GM18507 (cell line): ENCODE measurements around the gene SC5D.

ENCODE experiments used
- DNase-seq: peaks from one replicate; pipeline ENCODE4 v3.0.0; 2011; ENCODE audit warnings: low read depth; ENCODE audit not compliant: insufficient read length; ENCODE audit errors: extremely low spot score
- FAIRE-seq: peaks from 2 replicates; lab custom pipeline; 2011; peaks lifted over from hg19 to GRCh38; lab: Jason Lieb, UNC

Gene SC5D

DNA sequence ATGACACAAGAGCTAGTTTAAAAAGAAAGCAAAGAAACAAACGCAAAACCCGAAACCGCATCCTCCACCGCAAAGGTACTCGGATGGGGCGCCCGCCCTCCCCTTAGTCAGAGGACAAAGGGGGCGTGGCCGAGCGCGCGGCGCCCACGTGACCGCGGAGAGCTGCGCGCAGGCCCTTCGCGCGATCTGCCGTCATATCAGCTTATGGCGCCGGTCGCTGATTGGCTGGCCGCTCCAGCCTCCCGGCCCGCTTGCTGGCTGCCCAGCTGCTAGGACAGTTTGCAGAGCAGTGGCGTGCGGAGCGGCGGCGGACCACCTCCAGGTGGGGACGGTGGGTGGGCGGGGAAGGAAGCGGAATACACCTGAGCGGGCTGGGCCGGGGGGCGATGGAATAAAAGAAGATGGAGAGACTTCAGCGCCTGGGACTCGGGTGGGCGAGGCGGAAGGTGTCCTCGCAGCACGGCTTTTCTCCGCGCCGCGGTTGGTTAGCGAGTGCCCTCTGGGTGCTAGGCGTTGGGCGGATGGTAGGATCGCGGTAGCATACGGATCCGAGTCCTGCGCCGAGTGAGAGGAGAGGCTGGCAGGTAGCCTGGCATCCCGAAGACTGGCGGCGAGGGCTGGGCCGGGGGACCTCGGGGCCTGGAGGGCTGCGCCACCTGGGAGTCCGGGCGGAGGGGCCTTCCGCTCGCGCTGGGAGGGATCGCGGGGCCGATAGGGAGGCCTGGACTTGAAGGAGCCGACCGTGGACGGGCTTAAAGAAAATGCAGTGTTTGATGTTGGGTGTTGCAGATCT, at the start of gene SC5D:
SC5D (plus strand) TSS at position 277 of the 793 bp plus-strand sequence. CDS start 10,605 bp downstream, outside the sequence.
- DNase-seq (peak; percentile 88), FAIRE-seq (peak; percentile 94)

GRCh38 chr11:121244884-121245283, 47.7 kb upstream of the SC5D start:
- FAIRE-seq (no peak), DNase-seq (no peak)

GRCh38 chr11:121246021-121246768, 46.4 kb upstream of the SC5D start:
- DNase-seq (no peak), FAIRE-seq (no peak)

DNA sequence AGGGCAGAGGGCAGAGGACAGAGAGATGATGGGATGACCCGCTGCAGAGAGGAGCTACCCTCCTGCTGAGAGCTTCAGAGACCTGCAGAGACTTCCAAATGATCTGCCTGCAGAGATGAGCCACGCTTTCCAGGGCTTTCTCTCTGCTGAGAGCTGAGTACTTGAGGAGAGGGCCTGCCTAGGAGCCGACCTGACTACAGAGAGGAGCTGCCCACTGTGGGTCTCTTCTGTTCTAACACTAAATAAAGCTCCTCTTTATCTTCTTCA, 45.9 kb upstream of the SC5D start:
- FAIRE-seq: no peak
- no peak for DNase-seq

DNA sequence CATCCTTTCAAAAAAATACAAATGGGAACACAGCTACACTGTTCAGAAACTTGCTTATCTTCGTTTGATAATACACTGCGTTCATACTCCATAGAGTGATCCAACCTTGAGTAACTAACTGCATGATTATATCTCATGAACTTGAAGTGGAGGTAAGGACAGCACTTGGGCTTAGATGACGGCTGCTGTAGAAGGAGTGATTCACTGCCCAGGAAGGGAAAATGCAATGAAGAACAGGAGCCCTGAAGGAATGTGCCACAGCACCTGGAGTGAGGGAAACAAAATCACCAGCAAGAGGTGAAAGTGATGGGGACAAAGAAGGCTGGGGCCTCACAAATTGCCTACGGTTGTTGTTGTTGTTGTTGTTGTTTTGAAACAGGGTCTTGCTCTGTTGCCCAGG, 44.1 kb upstream of the SC5D start:
- DNase-seq (no peak), FAIRE-seq (no peak)

GRCh38 chr11:121249039-121249663, 43.4 kb upstream of the SC5D start:
- FAIRE-seq: peak; percentile 62
- peak; percentile 48 for DNase-seq

GRCh38 chr11:121250843-121251242, 41.7 kb upstream of the SC5D start:
- FAIRE-seq (no peak), DNase-seq (no peak)

GRCh38 chr11:121253951-121254350, 38.6 kb upstream of the SC5D start:
- FAIRE-seq: no peak
- DNase-seq: no peak

- FAIRE-seq: no peak
- DNase-seq: no peak
Measured at GRCh38 chr11:121254756-121255155, 37.8 kb upstream of the SC5D start.

DNA sequence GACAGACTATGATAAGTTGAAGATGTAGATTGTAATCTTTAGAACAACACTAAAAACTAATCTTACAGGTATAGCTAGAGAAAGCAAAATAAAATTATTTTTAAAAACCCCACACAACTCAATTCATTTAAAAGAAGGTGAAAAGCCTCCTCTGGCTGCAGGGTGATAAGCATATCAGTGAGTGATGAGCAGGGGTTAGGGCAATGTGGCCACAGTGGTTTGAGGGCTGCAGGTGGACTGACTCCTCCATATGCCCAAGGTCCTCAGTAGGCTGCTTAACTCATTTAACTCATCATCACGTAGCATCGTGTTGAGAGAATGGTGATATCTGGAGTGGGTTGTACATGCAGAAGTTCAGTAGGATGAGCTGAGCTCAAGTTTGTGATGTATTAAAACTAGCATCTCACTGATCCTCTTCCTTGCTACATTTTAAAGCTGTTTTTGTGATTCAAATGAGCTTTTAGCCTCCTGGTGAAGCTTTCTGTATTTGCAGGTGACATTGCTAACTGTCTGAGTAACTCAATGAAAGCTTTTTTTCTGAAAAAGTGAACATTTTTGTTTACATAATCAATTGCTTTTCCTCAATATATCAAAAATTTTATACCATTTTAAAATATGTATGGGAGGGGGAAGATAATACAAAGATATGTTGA, 37.0 kb upstream of the SC5D start:
- FAIRE-seq (no peak), DNase-seq (no peak)

DNA sequence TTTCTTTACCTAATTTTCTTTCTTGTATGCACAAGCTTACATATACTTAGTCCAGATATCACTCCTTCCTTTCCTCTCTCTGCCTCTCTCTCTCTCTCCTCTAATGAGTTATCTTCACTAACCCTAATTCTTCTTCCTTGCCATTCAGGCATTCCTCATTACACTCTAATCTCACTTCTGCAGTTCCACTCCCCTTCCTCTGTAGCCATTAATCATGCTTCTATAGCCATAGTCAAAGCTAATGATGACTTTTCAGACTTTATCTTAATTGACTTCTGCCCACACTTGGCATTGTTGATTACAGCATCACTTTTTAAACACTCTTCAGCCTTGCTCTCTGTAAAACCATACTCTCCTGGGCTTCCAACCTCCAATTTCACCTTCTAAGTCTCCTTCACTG, 35.3 kb upstream of the SC5D start:
- DNase-seq (no peak), FAIRE-seq (no peak)

DNA sequence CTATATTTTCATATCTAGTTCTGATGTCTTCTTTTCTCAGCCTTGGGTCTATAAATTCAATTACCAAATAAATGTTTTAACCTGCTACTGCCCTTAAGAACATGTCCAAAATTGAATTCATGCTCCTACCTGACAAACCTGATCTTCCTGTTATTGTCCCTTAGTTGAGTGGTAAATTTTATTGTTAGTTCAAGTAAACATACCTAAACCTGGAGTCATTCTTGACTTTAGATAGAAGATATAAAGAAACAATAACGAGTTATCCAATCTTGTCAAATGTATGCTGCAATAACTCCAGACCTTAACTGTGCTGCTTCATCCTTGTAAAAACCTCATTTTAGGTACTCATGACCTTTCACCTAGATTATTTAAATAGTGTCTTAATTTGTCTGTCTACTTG, 34.6 kb upstream of the SC5D start:
- no peak for FAIRE-seq
- no peak for DNase-seq

DNA sequence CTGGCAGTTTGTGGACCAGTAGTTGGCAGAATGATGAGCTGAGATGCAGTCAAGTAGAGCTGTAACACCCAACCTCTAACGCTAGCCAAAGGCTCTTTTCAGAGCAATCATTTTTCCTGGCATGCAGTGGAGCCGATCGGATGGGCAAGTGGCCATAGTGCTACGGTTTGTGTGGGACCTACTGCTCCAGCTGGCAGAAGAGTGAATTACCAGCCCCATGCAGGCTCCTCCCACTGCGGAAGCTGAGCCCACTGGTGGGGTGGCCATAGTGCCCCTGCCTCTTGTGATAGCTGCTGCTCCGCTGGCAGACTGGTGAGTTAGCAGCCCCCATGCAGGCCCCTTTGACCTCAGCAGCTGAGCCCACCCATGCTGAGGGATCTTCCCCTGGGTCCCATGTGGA, 27.0 kb upstream of the SC5D start:
- FAIRE-seq (no peak), DNase-seq (no peak)

- DNase-seq: no peak
- no peak for FAIRE-seq
Measured at GRCh38 chr11:121268581-121268980, 24.0 kb upstream of the SC5D start.

DNA sequence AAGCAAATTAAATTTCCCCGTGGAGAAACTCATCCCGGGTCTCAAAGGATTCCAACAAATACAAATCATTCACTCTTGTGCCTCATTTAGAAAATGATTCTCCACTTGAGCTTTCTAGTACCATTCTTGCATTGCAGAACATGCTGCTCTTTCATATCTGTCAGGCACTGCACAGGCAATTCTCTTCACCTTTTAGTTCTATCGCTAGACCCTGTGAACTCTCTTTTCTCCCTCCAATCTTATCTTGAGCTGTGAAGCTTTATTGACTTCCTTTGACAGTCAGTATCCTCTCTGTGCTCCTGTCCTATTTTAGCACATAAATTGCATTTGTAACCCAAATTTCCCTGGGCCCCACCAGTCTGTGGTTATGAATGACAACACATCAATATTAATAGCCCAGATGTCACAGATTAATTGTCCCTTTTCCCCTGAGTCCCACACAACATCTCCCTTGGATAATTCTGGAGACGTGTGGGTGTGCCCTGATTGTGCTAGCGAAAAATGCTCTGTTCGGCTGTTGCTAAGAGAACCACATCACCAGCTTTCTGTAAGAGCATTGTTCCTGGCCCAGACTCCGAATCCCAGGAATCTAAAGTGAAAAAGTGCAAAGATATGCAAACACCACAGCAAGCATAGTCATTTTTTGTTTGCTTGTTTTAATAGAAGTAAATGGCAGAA, 22.4 kb upstream of the SC5D start:
- FAIRE-seq (no peak), DNase-seq (no peak)

GRCh38 chr11:121274332-121274991, 18.1 kb upstream of the SC5D start:
- FAIRE-seq (no peak), DNase-seq (no peak)

- FAIRE-seq (no peak), DNase-seq (no peak)
Measured at GRCh38 chr11:121281698-121282097, 10.9 kb upstream of the SC5D start.

DNA sequence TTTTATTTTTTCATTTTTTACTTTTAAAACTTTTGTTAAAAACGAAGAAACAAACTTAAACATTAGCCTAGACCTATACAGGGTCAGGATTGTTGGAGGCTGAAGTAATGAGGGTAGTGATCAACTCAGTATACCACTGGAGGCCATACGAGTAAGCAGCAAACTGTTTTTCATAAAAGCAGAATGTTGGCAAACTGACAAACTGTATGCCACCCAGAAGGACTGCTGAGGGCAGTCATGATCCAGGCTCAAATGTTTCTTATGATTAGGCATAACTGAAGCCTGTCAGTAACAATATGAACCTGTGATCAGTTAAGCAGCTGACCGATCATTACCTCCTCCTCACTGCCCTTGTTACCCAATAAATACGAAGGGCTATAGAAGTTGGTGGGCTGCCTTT, 10.2 kb upstream of the SC5D start:
- no peak for FAIRE-seq

DNA sequence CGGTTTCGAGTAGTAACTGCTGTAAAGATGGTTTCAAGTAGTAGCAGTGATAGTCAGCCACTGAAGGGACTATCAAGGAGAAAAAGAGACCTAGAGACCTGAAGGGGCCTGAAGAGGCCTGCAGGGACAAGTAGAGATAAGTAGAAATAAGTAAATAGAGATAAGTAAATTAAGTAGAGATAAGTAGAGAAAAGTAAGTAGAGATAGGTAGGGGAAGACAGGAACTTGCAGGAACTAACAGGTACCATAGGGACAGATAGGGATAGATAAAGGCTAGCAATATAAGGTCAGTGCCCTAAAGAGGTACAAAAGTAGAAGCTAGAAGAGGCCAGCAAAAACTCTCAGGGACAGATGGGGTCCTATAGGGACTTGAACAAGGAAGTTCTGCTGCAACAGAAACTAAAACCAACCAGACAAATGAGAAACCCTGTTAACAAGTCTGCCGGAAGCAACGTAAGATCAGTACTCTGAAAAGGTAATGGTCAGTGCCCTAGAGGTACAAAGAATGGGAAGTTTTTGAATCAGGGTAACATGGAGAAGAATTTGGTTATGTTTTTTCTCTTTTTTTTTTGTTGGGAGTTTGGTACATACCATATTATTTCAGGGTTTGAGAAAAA, 9.6 kb upstream of the SC5D start:
- peak; percentile 88 for FAIRE-seq

More for the DNA sequence above, 10.2 kb upstream of the SC5D start:
- DNase-seq: no peak

More for the DNA sequence above, 9.6 kb upstream of the SC5D start:
- peak; percentile 51 for DNase-seq
